Measurements from ENCODE around the gene FBXO33.

The FBXO33 gene

DNA sequence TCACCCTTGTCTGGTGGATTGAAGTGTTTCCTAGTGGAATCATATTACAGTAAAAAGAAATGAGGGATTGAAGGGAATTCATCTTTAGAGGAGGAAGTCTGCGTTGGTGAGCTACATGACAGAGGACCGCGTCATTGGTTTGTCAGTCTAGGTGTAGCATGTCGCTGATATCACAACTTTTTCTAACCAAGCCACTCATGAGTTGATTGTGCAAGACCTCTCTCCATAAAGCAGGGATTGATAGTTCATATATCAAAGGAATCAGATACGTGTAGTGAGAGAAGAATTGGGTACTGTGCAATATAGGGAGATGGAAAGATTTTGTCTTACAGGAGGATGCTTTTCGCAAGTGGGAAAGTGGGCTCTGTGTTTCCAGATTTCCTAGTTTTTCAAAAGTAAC lies 3.0 kb upstream of the FBXO33 start:
- Histone ChIP-seq H3K9ac (ENCODE audit: low read length) (no peak overlapping the region), H3K9me3 (replicated peaks; ENCODE audit: insufficient read depth, low read length) (no peaks in the 10 kb centered on the region), H3K79me2 (ENCODE audit: low read length) (peaks cover 15% of the 10 kb centered on the region), H3K27ac (ENCODE audit: low read length) (no peak overlapping the region), H3F3A (ENCODE audit: insufficient read depth, low read length) (no peaks in the 10 kb centered on the region; the same call in 1 of the 2 replicates), H3K4me3 (ENCODE audit: low read length) (no peak overlapping the region), H3K4me1 (ENCODE audit: low read length) (no peaks in the 10 kb centered on the region), H3K27me3 (replicated peaks; ENCODE audit: insufficient read depth, low read length) (no peaks in the 10 kb centered on the region), H4K20me1 (ENCODE audit: insufficient read depth, low read length) (no peaks in the 10 kb centered on the region), H3K4me2 (ENCODE audit: low read depth, low read length) (no peak overlapping the region), H3K9me2 (replicated peaks; ENCODE audit: insufficient read depth, low read length) (no peaks in the 10 kb centered on the region), H2AFZ (ENCODE audit: low read length) (no peak overlapping the region), H3K36me3 (replicated peaks; ENCODE audit: insufficient read depth, low read length) (no peaks in the 10 kb centered on the region)
- TF ChIP-seq, protein P1, sequence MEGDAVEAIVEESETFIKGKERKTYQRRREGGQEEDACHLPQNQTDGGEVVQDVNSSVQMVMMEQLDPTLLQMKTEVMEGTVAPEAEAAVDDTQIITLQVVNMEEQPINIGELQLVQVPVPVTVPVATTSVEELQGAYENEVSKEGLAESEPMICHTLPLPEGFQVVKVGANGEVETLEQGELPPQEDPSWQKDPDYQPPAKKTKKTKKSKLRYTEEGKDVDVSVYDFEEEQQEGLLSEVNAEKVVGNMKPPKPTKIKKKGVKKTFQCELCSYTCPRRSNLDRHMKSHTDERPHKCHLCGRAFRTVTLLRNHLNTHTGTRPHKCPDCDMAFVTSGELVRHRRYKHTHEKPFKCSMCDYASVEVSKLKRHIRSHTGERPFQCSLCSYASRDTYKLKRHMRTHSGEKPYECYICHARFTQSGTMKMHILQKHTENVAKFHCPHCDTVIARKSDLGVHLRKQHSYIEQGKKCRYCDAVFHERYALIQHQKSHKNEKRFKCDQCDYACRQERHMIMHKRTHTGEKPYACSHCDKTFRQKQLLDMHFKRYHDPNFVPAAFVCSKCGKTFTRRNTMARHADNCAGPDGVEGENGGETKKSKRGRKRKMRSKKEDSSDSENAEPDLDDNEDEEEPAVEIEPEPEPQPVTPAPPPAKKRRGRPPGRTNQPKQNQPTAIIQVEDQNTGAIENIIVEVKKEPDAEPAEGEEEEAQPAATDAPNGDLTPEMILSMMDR (IDR thresholded peaks at IDR 0.05; ENCODE audit: low read length) = no peak
- TF ChIP-seq EZH2 (optimal IDR thresholded peaks at IDR 0.05; ENCODE audit: low read depth, low read length) = no peak
- no peak for TF ChIP-seq EZH2phosphoT487 (IDR thresholded peaks at IDR 0.05; ENCODE audit: low read length)
- DNase-seq = no peak

DNA sequence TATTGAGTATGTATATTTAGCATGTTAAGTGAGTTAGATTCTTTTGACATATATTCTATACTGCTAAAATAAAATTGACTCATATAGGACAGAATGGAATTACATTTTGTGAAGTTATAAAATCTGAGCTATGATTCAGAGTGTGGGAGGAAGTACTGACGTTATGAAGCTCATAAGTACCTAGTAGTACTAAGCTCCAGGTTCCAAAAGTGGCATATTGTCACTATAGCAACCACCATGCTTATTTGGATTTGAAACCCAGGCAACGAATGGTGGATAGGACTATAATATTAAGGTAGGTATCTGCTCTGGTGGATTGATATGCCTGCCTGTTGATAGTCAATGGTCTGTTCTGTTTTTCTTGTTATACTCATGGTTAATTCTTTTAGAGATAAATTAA lies 2.2 kb upstream of the FBXO33 start:
- Histone ChIP-seq H3K9me3 (replicated peaks; ENCODE audit: insufficient read depth, low read length) (no peaks in the 10 kb centered on the region), H3K4me1 (ENCODE audit: low read length) (0 out of 2 replicates have a peak, but pooled peaks cover 3% of the 10 kb centered on the region), H3K27ac (ENCODE audit: low read length) (no peak overlapping the region), H3F3A (ENCODE audit: insufficient read depth, low read length) (no peaks in the 10 kb centered on the region; the same call in 1 of the 2 replicates), H3K79me2 (ENCODE audit: low read length) (peaks cover 23% of the 10 kb centered on the region), H3K4me2 (ENCODE audit: low read depth, low read length) (no peak overlapping the region), H4K20me1 (ENCODE audit: insufficient read depth, low read length) (no peaks in the 10 kb centered on the region), H2AFZ (ENCODE audit: low read length) (no peak overlapping the region), H3K9me2 (replicated peaks; ENCODE audit: insufficient read depth, low read length) (no peaks in the 10 kb centered on the region), H3K4me3 (ENCODE audit: low read length) (no peak overlapping the region), H3K9ac (ENCODE audit: low read length) (no peak overlapping the region), H3K36me3 (replicated peaks; ENCODE audit: insufficient read depth, low read length) (no peaks in the 10 kb centered on the region), H3K27me3 (replicated peaks; ENCODE audit: insufficient read depth, low read length) (no peaks in the 10 kb centered on the region)
- TF ChIP-seq, protein P1 (IDR thresholded peaks at IDR 0.05; ENCODE audit: low read length) = no peak
- TF ChIP-seq EZH2 (optimal IDR thresholded peaks at IDR 0.05; ENCODE audit: low read depth, low read length) (no peak), EZH2phosphoT487 (IDR thresholded peaks at IDR 0.05; ENCODE audit: low read length) (no peak)
- DNase-seq = no peak

DNA sequence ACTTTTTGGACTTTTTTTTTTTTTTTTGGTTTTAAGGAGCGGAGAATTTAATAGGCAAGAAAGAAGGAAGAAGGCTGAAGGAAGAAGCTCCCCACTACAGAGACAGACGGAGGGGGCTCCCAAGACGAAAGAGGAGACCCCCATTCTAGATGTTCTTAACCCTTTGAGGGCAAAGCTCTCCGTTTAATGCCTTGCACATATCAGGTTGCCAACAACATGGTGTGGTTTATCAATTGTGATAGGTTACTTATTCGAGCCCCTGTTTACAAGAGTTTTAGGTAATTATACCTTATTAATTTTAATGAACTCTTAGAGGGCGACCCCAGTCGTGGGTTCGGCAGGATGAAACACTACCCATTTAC lies 1.2 kb upstream of the FBXO33 start:
- peaks cover 33% of the 10 kb centered on the region for H3K79me2 ChIP-seq (ENCODE audit: low read length)
- no peaks in the 10 kb centered on the region for H4K20me1 ChIP-seq (ENCODE audit: insufficient read depth, low read length)
- DNase-seq = no peak
- TF ChIP-seq, protein P1 (IDR thresholded peaks at IDR 0.05; ENCODE audit: low read length) = no peak
- peak overlapping the region; percentile 70 for H3K4me3 ChIP-seq (ENCODE audit: low read length)
- H2AFZ ChIP-seq (ENCODE audit: low read length) = 0 out of 2 replicates have a peak overlapping the region, but pooled peaks have one; percentile 47
- no peaks in the 10 kb centered on the region for H3K36me3 ChIP-seq (replicated peaks; ENCODE audit: insufficient read depth, low read length)
- H3F3A ChIP-seq (ENCODE audit: insufficient read depth, low read length) = no peaks in the 10 kb centered on the region; the same call in 1 of the 2 replicates
- no peaks in the 10 kb centered on the region for H3K9me2 ChIP-seq (replicated peaks; ENCODE audit: insufficient read depth, low read length)
- peak overlapping the region; percentile 64; the same call in 1 of the 2 replicates for H3K9ac ChIP-seq (ENCODE audit: low read length)
- H3K4me2 ChIP-seq (ENCODE audit: low read depth, low read length) = peak overlapping the region; percentile 70
- peak overlapping the region; percentile 89; the same call in 1 of the 2 replicates for H3K27ac ChIP-seq (ENCODE audit: low read length)
- H3K9me3 ChIP-seq (replicated peaks; ENCODE audit: insufficient read depth, low read length) = no peaks in the 10 kb centered on the region
- 0 out of 2 replicates have a peak, but pooled peaks cover 3% of the 10 kb centered on the region for H3K4me1 ChIP-seq (ENCODE audit: low read length)
- no peaks in the 10 kb centered on the region for H3K27me3 ChIP-seq (replicated peaks; ENCODE audit: insufficient read depth, low read length)

Measured in MM.1S (cell line).